A673 (cell line): ENCODE data around the gene SLX4.

Source experiments
- CTCF ChIP-seq: fragments of 300-800, 200-600 bp; sonication (generic); conservative IDR thresholded peaks from 2 replicates; pipeline ENCODE4 v1.5.1; 2017; ENCODE audit warnings: low read depth, mild to moderate bottlenecking, antibody characterized with exemption, low read length, moderate library complexity, mixed read lengths
- EZH2 ChIP-seq: fragments of 200-600 bp; sonication (generic); IDR thresholded peaks from 2 replicates; pipeline ENCODE4 v1.6.1; 2017; ENCODE audit warnings: borderline replicate concordance, low read depth, mild to moderate bottlenecking, mixed read lengths, antibody characterized with exemption, low read length; ENCODE audit not compliant: poor library complexity, severe bottlenecking

- TF ChIP-seq CTCF (no peak), EZH2 (no peak)
Observed at GRCh38 chr16:3548445-3548844, 63.0 kb downstream of the SLX4 start.
